GM12878 (cell line): ENCODE measurements around the gene SMTNL2. TPM values are rescaled to one million over a fixed set of nuclear protein-coding genes. Genes with fewer than 3 reads are reported as not detected.

Experiments
- ATAC-seq: fragments of 200-7000 bp; cut with Tn5 transposase; 3 replicates; pipeline ENCODE4 v1.9.1; 2020; ENCODE audit warnings: mild to moderate bottlenecking, moderate library complexity
- BruUV-seq: library from RNA; stranded (reverse); fragments of 400-500 nt; replicated peaks from 2 replicates; lab custom pipeline; 2021; lab: Mats Ljungman, UMichigan
- CTCF ChIA-PET: fragments of 300-600 bp; sonication (Branson Sonifier 250); formaldehyde crosslinking; extraction: SDS; loops from one replicate; lab custom pipeline; 2021; ENCODE audit warnings: inconsistent platforms; lab: Yijun Ruan, JAX
- POLR2A ChIA-PET: fragments of 350-600 bp; formaldehyde crosslinking; extraction: SDS; loops from one replicate; lab custom pipeline; 2021; ENCODE audit warnings: inconsistent platforms; lab: Charles Lee
- RAD21 ChIA-PET: fragments of 300-600 bp; sonication (Branson Sonifier 250); formaldehyde crosslinking; loops from one replicate; lab custom pipeline; 2023; ENCODE audit warnings: antibody characterized with exemption; ENCODE audit not compliant: unreplicated experiment; lab: Charles Lee
- SMC1A ChIA-PET: fragments of 300-600 bp; sonication (Branson Sonifier 250); formaldehyde crosslinking; loops from one replicate; lab custom pipeline; 2023; ENCODE audit not compliant: unreplicated experiment, uncharacterized antibody; lab: Charles Lee
- DNase-seq: peaks from one replicate; pipeline ENCODE4 v3.0.0-alpha.2; 2011; ENCODE audit warnings: low read depth, low spot score
- FAIRE-seq: peaks from 3 replicates; lab custom pipeline; 2011; peaks lifted over from hg19 to GRCh38; lab: Jason Lieb, UNC
- H2AFZ ChIP-seq: 2 replicates; pipeline ENCODE4 v1.6.0; 2011; ENCODE audit warnings: low read depth, low read length, control low read depth; ENCODE audit not compliant: control insufficient read depth
- H3K27ac ChIP-seq: 2 replicates; pipeline ENCODE4 v1.5.1; 2011; ENCODE audit warnings: control low read depth; ENCODE audit not compliant: control insufficient read depth, insufficient read depth
- H3K27me3 ChIP-seq, 2 experiments: replicated peaks in 1 of 2; 2 replicates each; pipeline versions ENCODE4 v1.6.0 to v1.6.1; 2011; ENCODE audit warnings: low read length in 1 of 2; ENCODE audit not compliant: control insufficient read depth in 2 of 2, insufficient read depth in 2 of 2
- H3K36me3 ChIP-seq, 2 experiments: 2 replicates each; pipeline ENCODE4 v1.5.1; 2011; ENCODE audit warnings: low read length in 1 of 2; ENCODE audit not compliant: control insufficient read depth in 2 of 2, insufficient read depth in 2 of 2
- H3K4me1 ChIP-seq: 2 replicates; pipeline ENCODE4 v1.6.1; 2011; ENCODE audit warnings: mild to moderate bottlenecking, low read length, moderate library complexity, mixed read lengths; ENCODE audit not compliant: control insufficient read depth, insufficient read depth
- H3K4me2 ChIP-seq: 2 replicates; pipeline ENCODE4 v1.6.0; 2011; ENCODE audit warnings: control low read depth; ENCODE audit not compliant: control insufficient read depth, insufficient read depth
- H3K4me3 ChIP-seq: fragments of 200-600 bp; sonication (generic); 2 replicates; pipeline ENCODE4 v1.5.1; 2016
- H3K79me2 ChIP-seq: 2 replicates; pipeline ENCODE4 v1.6.0; 2011; ENCODE audit warnings: low read length; ENCODE audit not compliant: control insufficient read depth, insufficient read depth
- H3K9ac ChIP-seq: 2 replicates; pipeline ENCODE4 v1.8.0; 2011; ENCODE audit warnings: low read length, control low read depth, mixed read lengths; ENCODE audit not compliant: control insufficient read depth, insufficient read depth
- H3K9me3 ChIP-seq: replicated peaks from 3 replicates; pipeline ENCODE4 v1.5.1; 2011; ENCODE audit warnings: mild to moderate bottlenecking, low read length; ENCODE audit not compliant: control insufficient read depth, insufficient read depth
- H4K20me1 ChIP-seq: 2 replicates; pipeline ENCODE4 v1.6.0; 2011; ENCODE audit not compliant: control insufficient read depth, insufficient read depth
- CEBPB ChIP-seq, 2 experiments: fragments of 150-350 bp in 1 of 2; IDR thresholded peaks; 2 replicates each; pipeline ENCODE4 v1.6.1; 2012 to 2014; ENCODE audit warnings: low read depth in 2 of 2, low read length in 2 of 2, borderline replicate concordance in 1 of 2, inconsistent platforms in 1 of 2
- FOXK2 ChIP-seq: fragments of 450-650 bp; IDR thresholded peaks from 2 replicates; pipeline ENCODE4 v1.6.1; 2017; ENCODE audit warnings: mild to moderate bottlenecking, moderate library complexity
- KLF5 ChIP-seq: fragments of 450-650 bp; IDR thresholded peaks from 2 replicates; pipeline ENCODE4 v1.6.1; 2014; ENCODE audit warnings: mild to moderate bottlenecking; ENCODE audit not compliant: partially characterized antibody
- MTA3 ChIP-seq: IDR thresholded peaks from 2 replicates; pipeline ENCODE4 v1.6.1; 2012; ENCODE audit warnings: low read length, inconsistent platforms, borderline replicate concordance
- MYC ChIP-seq: IDR thresholded peaks from 2 replicates; pipeline ENCODE4 v1.6.1; 2011; ENCODE audit warnings: mild to moderate bottlenecking, low read length, moderate library complexity, inconsistent platforms; ENCODE audit not compliant: insufficient read depth, insufficient replicate concordance, insufficient read length, severe bottlenecking
- REST ChIP-seq: IDR thresholded peaks from 2 replicates; pipeline ENCODE4 v1.6.1; 2012; ENCODE audit warnings: mild to moderate bottlenecking, low read depth, low read length
- ZNF217 ChIP-seq: fragments of 450-650 bp; IDR thresholded peaks from 2 replicates; pipeline ENCODE4 v1.6.1; 2017; ENCODE audit warnings: antibody characterized with exemption, mild to moderate bottlenecking
- WGBS: methylation state at CpG from one replicate; pipeline ENCODE4 v1.1.6; 2016; ENCODE audit warnings: low lambda C conversion rate; ENCODE audit not compliant: insufficient replicate concordance, insufficient coverage; ENCODE audit errors: missing lambda C conversion rate; 5-methylcytosine and 5-hydroxymethylcytosine counted together
- in situ Hi-C: fragments of 300-500 bp; cut with MboI; formaldehyde crosslinking; loops from 9 replicates; pipeline ENCODE4 v1.14.3; 2018; ENCODE audit warnings: mixed read lengths
- intact Hi-C: fragments of 100-400 bp; cut with micrococcal nuclease; formaldehyde crosslinking; loops from one replicate; pipeline ENCODE4 v1.14.2; 2022; ENCODE audit not compliant: unreplicated experiment
- polyA plus RNA-seq, 11 experiments: library from polyadenylated mRNA; depleted of rRNA in 4 of 11; unstranded in 6 of 11; stranded (reverse) in 5 of 11; fragments of >200 nt; fragmentation: Nextera tagmentation in 4 of 11; fragmentation: Illumina TruSeq in 1 of 11; extraction: Ambion mirVana in 4 of 11; extraction: Trizol in 1 of 11; gene quantifications; 1 replicate in 1 of 11; 2 replicates in 10 of 11; pipeline versions ENCODE4 v1.2.1 to v1.2.3, GENCODE V29; 2011 to 2016; ENCODE audit warnings: inconsistent platforms in 2 of 11, missing spikeins in 2 of 11, low read depth in 1 of 11
- total RNA-seq, 4 experiments: library from RNA; depleted of rRNA in 3 of 4; stranded (reverse); fragments of >200 nt in 3 of 4; fragmentation: Illumina TruSeq in 1 of 4; extraction: Trizol in 1 of 4; gene quantifications; 2 replicates each; pipeline versions ENCODE4 v1.2.1 to v1.2.3, GENCODE V29; 2013 to 2021

The SMTNL2 gene
- total and polyA plus RNA-seq, 10 of the 15 experiments (the other 5 are each of a cell fraction or from before 2014, with no cell fraction given): not detected

- SMC1A ChIA-PET: interaction anchor here (1.5 kb wide), 1 partner anchor 137 kb away, joined by 3 read pairs; no protein-coding TSS in a partner anchor
- CTCF ChIA-PET: interaction anchor here (3.2 kb wide), 1 partner anchor 30 kb away, joined by 10 read pairs; no protein-coding TSS in a partner anchor
- no TSS peak for BruUV-seq
These were observed 12.5 kb downstream of the SMTNL2 start for GRCh38 chr17:4596636-4597380.

More at GRCh38 chr17:4596636-4597380, 12.5 kb downstream of the SMTNL2 start:
- H3K27ac ChIP-seq: no peak overlapping the region
- no peaks in the 10 kb centered on the region for H3K79me2 ChIP-seq
- RAD21 ChIA-PET: no interaction called here
- DNase-seq (no peak), ATAC-seq (no peak), FAIRE-seq (no peak)
- no peaks in the 10 kb centered on the region for H3K36me3 ChIP-seq
- in situ Hi-C loops (no loop called here), intact Hi-C loops (no loop called here)
- H3K9ac ChIP-seq: no peak overlapping the region
- H3K9me3 ChIP-seq: no peaks in the 10 kb centered on the region
- H4K20me1 ChIP-seq: no peaks in the 10 kb centered on the region
- H3K4me3 ChIP-seq: no peak overlapping the region
- H3K4me1 ChIP-seq: no peaks in the 10 kb centered on the region
- POLR2A ChIA-PET: no interaction called here
- no peak overlapping the region for H3K4me2 ChIP-seq
- WGBS: 59% methylated on average over 34 of the region's 36 CpGs
- TF ChIP-seq FOXK2 (no peak), MYC (no peak), MTA3 (no peak), CEBPB (IDR thresholded peaks at IDR 0.05; ENCODE audit: borderline replicate concordance in 1 of 2, low read depth in 2 of 2, low read length in 2 of 2) (no peak), KLF5 (no peak), ZNF217 (no peak), REST (no peak)
- H3K27me3 ChIP-seq: no peaks in the 10 kb centered on the region; a peak in 3 of 4 replicates
- H2AFZ ChIP-seq: no peak overlapping the region
